Measurements from ENCODE around the gene MRPL24. TPM values are rescaled to one million over a fixed set of nuclear protein-coding genes. Genes with fewer than 3 reads are reported as not detected.

Gene MRPL24
- total and polyA plus RNA-seq, 2 of the 8 experiments (the other 6 are each of a cell fraction or from before 2014, with no cell fraction given) = 29.7 to 35.2 TPM

DNA sequence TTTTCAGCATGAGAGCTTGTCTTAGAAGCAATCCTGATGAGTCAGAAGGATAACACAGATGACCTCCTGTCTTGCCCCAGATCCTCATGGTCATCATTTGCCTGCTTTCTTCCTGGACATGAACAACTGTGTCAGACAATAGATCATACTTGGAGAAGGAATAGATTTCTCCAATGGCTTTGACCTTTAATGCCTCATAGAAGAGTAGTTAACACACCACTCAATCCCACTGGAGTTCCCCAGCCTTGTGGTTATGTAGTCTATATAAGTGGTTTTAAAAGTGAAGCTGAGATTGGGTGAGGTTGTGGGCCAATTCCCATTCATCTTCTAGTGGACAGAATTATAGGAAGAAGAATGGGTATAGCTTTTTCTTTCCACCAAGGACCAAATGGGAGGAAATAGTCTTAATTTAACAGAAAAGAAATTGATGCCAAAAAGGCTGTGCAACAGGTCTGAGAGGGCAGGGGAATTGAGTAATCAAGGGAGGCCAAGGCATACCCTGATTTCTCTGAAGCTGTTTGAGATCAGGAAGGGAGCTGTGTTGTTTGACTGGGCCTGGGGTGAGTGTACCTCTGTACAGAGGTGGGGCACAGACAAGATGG is 40.8 kb upstream of the MRPL24 start:
- FAIRE-seq (no peak), DNase-seq (ENCODE audit: low read depth in 1 of 2, low spot score in 2 of 2) (no peak)
- H3K4me1 ChIP-seq (replicated peaks in 1 of 4; ENCODE audit: control insufficient read depth in 3 of 4, insufficient read depth in 4 of 4, low read length in 3 of 4) = no peaks in the 10 kb centered on the region
- H3K4ac ChIP-seq (replicated peaks; ENCODE audit: insufficient read length, low read depth, low read length) = no peak overlapping the region
- peaks cover 3 to 32% (median 23%) of the 10 kb centered on the region in 4 experiments; a peak in 7 of 8 replicates for H3K36me3 ChIP-seq (ENCODE audit: control insufficient read depth in 2 of 4, insufficient read depth in 4 of 4, low read length in 3 of 4)
- H3K23me2 ChIP-seq (ENCODE audit: low read depth, low read length) = no peaks in the 10 kb centered on the region
- POLR2A ChIA-PET (ENCODE audit: partially characterized antibody) = interaction anchor here (1.0 to 1.9 kb wide), 7 partner anchors 9 to 23 kb away, joined by 3 to 8 read pairs (median 4); partner anchors contain the start of gene PRCC
- no peak overlapping the region for H2BK20ac ChIP-seq (ENCODE audit: low read length)
- H3K9ac ChIP-seq (replicated peaks in 1 of 4; ENCODE audit: extremely low read depth in 1 of 4, low read depth in 3 of 4, low read length in 3 of 4) = no peak overlapping the region
- H3K9me3 ChIP-seq (ENCODE audit: insufficient read depth in 2 of 2, low read depth in 1 of 2, low read length in 1 of 2) = no peaks in the 10 kb centered on the region
- H3K27me3 ChIP-seq (replicated peaks in 1 of 4; ENCODE audit: control insufficient read depth in 3 of 4, extremely low read depth in 1 of 4, insufficient read depth in 3 of 4, low read length in 3 of 4) = no peaks in the 10 kb centered on the region
- H3K79me2 ChIP-seq (ENCODE audit: control insufficient read depth in 1 of 2, insufficient read depth in 2 of 2, low read length in 2 of 2) = peaks cover 0 to 58% of the 10 kb centered on the region in 2 experiments; a peak in 3 of 4 replicates
- H3K27ac ChIP-seq (ENCODE audit: low read depth, low read length) = no peak overlapping the region
- H2AFZ ChIP-seq (ENCODE audit: low read length) = no peak overlapping the region
- CTCF ChIA-PET (ENCODE audit: partially characterized antibody) = interaction anchor here (0.6 to 3.3 kb wide), 20 partner anchors 9 to 146 kb away, joined by 3 to 14 read pairs (median 4); partner anchors contain the start of gene METTL25B
- no peak overlapping the region for H4K5ac ChIP-seq (ENCODE audit: insufficient read length, low read depth, low read length)
- no peak overlapping the region for H3K14ac ChIP-seq (ENCODE audit: insufficient read length)
- H4K8ac ChIP-seq (ENCODE audit: extremely low read depth, insufficient read depth, low read length) = no peak overlapping the region
- no peak overlapping the region for H3K4me2 ChIP-seq (ENCODE audit: insufficient read depth in 1 of 2, low read depth in 2 of 2, low read length in 2 of 2)
- no peak overlapping the region for H3K4me3 ChIP-seq (ENCODE audit: extremely low read depth in 1 of 4, insufficient read depth in 2 of 4, low read depth in 3 of 4, low read length in 4 of 4)
- H2BK12ac ChIP-seq (ENCODE audit: low read depth, low read length) = no peak overlapping the region
- no peak overlapping the region for H3K23ac ChIP-seq (ENCODE audit: insufficient read length)
- no peak overlapping the region for H3K56ac ChIP-seq (replicated peaks; ENCODE audit: insufficient read length, low read depth, low read length)
- H2BK120ac ChIP-seq (replicated peaks; ENCODE audit: low read depth, low read length) = no peak overlapping the region
- H2BK15ac ChIP-seq (ENCODE audit: low read length) = no peak overlapping the region
- H4K91ac ChIP-seq (replicated peaks; ENCODE audit: insufficient read length, low read length) = no peak overlapping the region
- H3K79me1 ChIP-seq (ENCODE audit: low read depth, low read length) = peaks cover 5% of the 10 kb centered on the region; the same call in 1 of the 2 replicates
- no peak overlapping the region for H3K18ac ChIP-seq (ENCODE audit: extremely low read depth, low read length)
- peaks cover 11 to 12% of the 10 kb centered on the region in 2 experiments for H4K20me1 ChIP-seq (replicated peaks in 1 of 2; ENCODE audit: control insufficient read depth in 1 of 2, insufficient read depth in 2 of 2, low read length in 2 of 2)
- no peak overlapping the region for H2AK5ac ChIP-seq (ENCODE audit: low read depth, low read length)
- H2BK5ac ChIP-seq (ENCODE audit: low read depth, low read length) = no peak overlapping the region
- TF ChIP-seq CTBP2 (IDR thresholded peaks at IDR 0.05; ENCODE audit: borderline replicate concordance, insufficient read depth, insufficient read length, low read length) = no peak
- TF ChIP-seq SAP30 (IDR thresholded peaks at IDR 0.05; ENCODE audit: insufficient read depth, insufficient replicate concordance, low read length) = no peak
- TF ChIP-seq CHD1 (IDR thresholded peaks at IDR 0.05; ENCODE audit: low read depth, low read length) = no peak
- TF ChIP-seq SIN3A (conservative IDR thresholded peaks at IDR 0.05 in 1 of 2, IDR thresholded peaks at IDR 0.05 in 1 of 2; ENCODE audit: low read depth in 1 of 2, low read length in 2 of 2) = no peak
- TF ChIP-seq, protein P1, sequence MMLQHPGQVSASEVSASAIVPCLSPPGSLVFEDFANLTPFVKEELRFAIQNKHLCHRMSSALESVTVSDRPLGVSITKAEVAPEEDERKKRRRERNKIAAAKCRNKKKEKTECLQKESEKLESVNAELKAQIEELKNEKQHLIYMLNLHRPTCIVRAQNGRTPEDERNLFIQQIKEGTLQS (IDR thresholded peaks at IDR 0.05; ENCODE audit: insufficient read depth, low read depth, low read length) = no peak
- TF ChIP-seq EGR1 (IDR thresholded peaks at IDR 0.05; ENCODE audit: borderline replicate concordance, low read depth, low read length) = no peak
- no peak for TF ChIP-seq KDM4A (IDR thresholded peaks at IDR 0.05; ENCODE audit: low read depth, low read length, severe bottlenecking)
- no peak for TF ChIP-seq EZH2 (IDR thresholded peaks at IDR 0.05; ENCODE audit: low read depth, low read length, severe bottlenecking)
- no peak for TF ChIP-seq NANOG (IDR thresholded peaks at IDR 0.05; ENCODE audit: insufficient read depth, low read depth, low read length, poor library complexity, severe bottlenecking)
- no peak for TF ChIP-seq POLR2A (IDR thresholded peaks at IDR 0.05; ENCODE audit: control extremely low read depth in 1 of 2, low read depth in 2 of 2, low read length in 2 of 2)
- TF ChIP-seq MAFK (IDR thresholded peaks at IDR 0.05; ENCODE audit: low read depth, low read length) = no peak
- no peak for TF ChIP-seq TAF1 (IDR thresholded peaks at IDR 0.05; ENCODE audit: low read depth, low read length)
- no peak for TF ChIP-seq CREB1 (IDR thresholded peaks at IDR 0.05)

Measured in H1 (cell line).